ENCODE data around the gene GPI.

DNA sequence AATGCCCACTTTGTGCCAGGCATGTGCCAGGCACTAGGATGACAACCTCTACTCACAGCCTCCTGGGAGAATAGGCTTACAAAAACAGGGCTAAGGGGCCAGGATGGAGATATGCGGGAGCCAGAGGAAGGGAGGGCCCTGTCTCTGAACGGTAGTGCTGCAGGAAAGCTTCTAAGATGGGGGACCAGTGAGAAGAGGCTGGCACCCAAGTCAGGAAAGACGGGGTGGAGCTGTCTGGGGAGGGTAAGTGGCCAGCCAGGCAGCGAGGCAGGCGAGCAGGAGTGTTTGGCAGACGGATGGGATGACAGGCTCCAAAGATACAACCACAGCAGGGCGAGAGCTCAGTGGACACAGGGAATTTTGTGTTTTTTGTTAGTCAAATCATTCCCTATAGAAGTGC lies 44.7 kb upstream of the GPI start:
- TF ChIP-seq, protein P1, sequence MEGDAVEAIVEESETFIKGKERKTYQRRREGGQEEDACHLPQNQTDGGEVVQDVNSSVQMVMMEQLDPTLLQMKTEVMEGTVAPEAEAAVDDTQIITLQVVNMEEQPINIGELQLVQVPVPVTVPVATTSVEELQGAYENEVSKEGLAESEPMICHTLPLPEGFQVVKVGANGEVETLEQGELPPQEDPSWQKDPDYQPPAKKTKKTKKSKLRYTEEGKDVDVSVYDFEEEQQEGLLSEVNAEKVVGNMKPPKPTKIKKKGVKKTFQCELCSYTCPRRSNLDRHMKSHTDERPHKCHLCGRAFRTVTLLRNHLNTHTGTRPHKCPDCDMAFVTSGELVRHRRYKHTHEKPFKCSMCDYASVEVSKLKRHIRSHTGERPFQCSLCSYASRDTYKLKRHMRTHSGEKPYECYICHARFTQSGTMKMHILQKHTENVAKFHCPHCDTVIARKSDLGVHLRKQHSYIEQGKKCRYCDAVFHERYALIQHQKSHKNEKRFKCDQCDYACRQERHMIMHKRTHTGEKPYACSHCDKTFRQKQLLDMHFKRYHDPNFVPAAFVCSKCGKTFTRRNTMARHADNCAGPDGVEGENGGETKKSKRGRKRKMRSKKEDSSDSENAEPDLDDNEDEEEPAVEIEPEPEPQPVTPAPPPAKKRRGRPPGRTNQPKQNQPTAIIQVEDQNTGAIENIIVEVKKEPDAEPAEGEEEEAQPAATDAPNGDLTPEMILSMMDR (conservative IDR thresholded peaks at IDR 0.05 in 1 of 2, IDR thresholded peaks at IDR 0.05 in 1 of 2; ENCODE audit: extremely low read depth in 1 of 2, insufficient read depth in 1 of 2, low read depth in 1 of 2, low read length in 2 of 2), result no peak
- no peak for TF ChIP-seq EZH2 (IDR thresholded peaks at IDR 0.05; ENCODE audit: borderline replicate concordance, low read length)
